GM12891 (cell line): ENCODE results near the gene RAB5IF.
A peak's percentile ranks its signal among the peaks of the same experiment; 100 is the strongest.

Experiments used
- DNase-seq: peaks from one replicate; pipeline ENCODE4 v3.0.0; 2011; ENCODE audit warnings: low spot score; ENCODE audit not compliant: insufficient read length
- FAIRE-seq: peaks from 2 replicates; lab custom pipeline; 2011; peaks lifted over from hg19 to GRCh38; lab: Jason Lieb, UNC
- PAX5 ChIP-seq: IDR thresholded peaks from 2 replicates; pipeline ENCODE4 v1.6.1; 2011; ENCODE audit warnings: low read length, moderate library complexity, mild to moderate bottlenecking; ENCODE audit not compliant: insufficient read depth, severe bottlenecking
- POLR2A ChIP-seq: IDR thresholded peaks from 2 replicates; pipeline ENCODE4 v1.6.1; 2011; ENCODE audit warnings: low read depth, low read length, control low read depth
- POLR2AphosphoS5 ChIP-seq: IDR thresholded peaks from 2 replicates; pipeline ENCODE4 v1.6.1; 2011; ENCODE audit warnings: low read depth, low read length, control low read depth
- POU2F2 ChIP-seq: IDR thresholded peaks from 2 replicates; pipeline ENCODE4 v1.6.1; 2011; ENCODE audit warnings: low read depth, mild to moderate bottlenecking, control low read depth, low read length, moderate library complexity
- SPI1 ChIP-seq: IDR thresholded peaks from 2 replicates; pipeline ENCODE4 v1.6.1; 2011; ENCODE audit warnings: low read depth, low read length, control low read depth
- TAF1 ChIP-seq: IDR thresholded peaks from 2 replicates; pipeline ENCODE4 v1.6.1; 2011; ENCODE audit warnings: low read depth, low read length, control low read depth

The RAB5IF gene

GRCh38 chr20:36573103-36573797, 32.3 kb upstream of the RAB5IF start, which contains the start of gene TGIF2:
Gene TGIF2 (plus strand): TSS chr20:36573597. CDS start chr20:36578775, 5,178 bp downstream.
- FAIRE-seq = peak; percentile 90
- TF ChIP-seq SPI1 (peak; percentile 23; the same call in 1 of the 2 replicates), PAX5 (no peak), POLR2AphosphoS5 (peak; percentile 57; the same call in 1 of the 2 replicates), POU2F2 (0 out of 2 replicates have a peak, but pooled peaks have one; percentile 8), POLR2A (peak; percentile 65), TAF1 (peak; percentile 30; the same call in 1 of the 2 replicates)
- peak; percentile 97 for DNase-seq

- no peak for DNase-seq
- no peak for FAIRE-seq
- peak; percentile 28; the same call in 1 of the 2 replicates for TF ChIP-seq POLR2AphosphoS5
- no peak for TF ChIP-seq POU2F2
- no peak for TF ChIP-seq PAX5
- no peak for TF ChIP-seq POLR2A
- TF ChIP-seq SPI1 = peak; percentile 43; the same call in 1 of the 2 replicates
- TF ChIP-seq TAF1 = no peak
Observed at GRCh38 chr20:36573798-36574365, 31.7 kb upstream of the RAB5IF start.

- FAIRE-seq (peak; percentile 80), DNase-seq (peak; percentile 54)
- peak; percentile 16; the same call in 1 of the 2 replicates for TF ChIP-seq POLR2A
- TF ChIP-seq SPI1 = no peak
- peak; percentile 22; the same call in 1 of the 2 replicates for TF ChIP-seq TAF1
- TF ChIP-seq PAX5 = no peak
- no peak; the same call in 1 of the 2 replicates for TF ChIP-seq POU2F2
Observed at GRCh38 chr20:36574366-36575135, 31.0 kb upstream of the RAB5IF start.

- FAIRE-seq (no peak), DNase-seq (no peak)
- TF ChIP-seq POLR2AphosphoS5 (no peak), PAX5 (no peak), TAF1 (no peak), POLR2A (no peak), SPI1 (no peak), POU2F2 (no peak)
Observed at GRCh38 chr20:36576081-36576445, 29.5 kb upstream of the RAB5IF start.

GRCh38 chr20:36578356-36579041, 27.1 kb upstream of the RAB5IF start:
- DNase-seq (no peak), FAIRE-seq (no peak)
- TF ChIP-seq POU2F2 = no peak
- no peak for TF ChIP-seq PAX5
- peak; percentile 63; the same call in 1 of the 2 replicates for TF ChIP-seq POLR2A
- TF ChIP-seq POLR2AphosphoS5 = no peak
- TF ChIP-seq TAF1 = no peak
- TF ChIP-seq SPI1 = no peak

GRCh38 chr20:36579996-36580545, 25.5 kb upstream of the RAB5IF start:
- FAIRE-seq = no peak
- no peak for TF ChIP-seq POLR2AphosphoS5
- DNase-seq = no peak

GRCh38 chr20:36582322-36582721, 23.3 kb upstream of the RAB5IF start:
- no peak for DNase-seq
- FAIRE-seq = no peak
- TF ChIP-seq PAX5 (no peak), POLR2AphosphoS5 (peak; percentile 51; the same call in 1 of the 2 replicates), POLR2A (0 out of 2 replicates have a peak, but pooled peaks have one; percentile 30), TAF1 (no peak), POU2F2 (no peak), SPI1 (no peak)

GRCh38 chr20:36582821-36583220, 22.8 kb upstream of the RAB5IF start:
- TF ChIP-seq SPI1 = no peak
- no peak for TF ChIP-seq TAF1
- no peak for TF ChIP-seq PAX5
- DNase-seq (no peak), FAIRE-seq (no peak)

GRCh38 chr20:36584018-36584481, 21.5 kb upstream of the RAB5IF start:
- TF ChIP-seq POLR2AphosphoS5 (peak; percentile 48; the same call in 1 of the 2 replicates), POLR2A (peak; percentile 49; the same call in 1 of the 2 replicates), SPI1 (no peak), TAF1 (no peak)
- FAIRE-seq = no peak
- no peak for DNase-seq
